Peyer's patch (tissue), 4 donors: Measurements from ENCODE around the gene ATP6V1G1.

Source experiments
- POLR2A ChIP-seq, 2 donors: fragments of 450-650 bp; IDR thresholded peaks; one replicate each; pipeline ENCODE4 v1.5.1; 2017; ENCODE audit warnings: antibody characterized with exemption in 2 of 2, mild to moderate bottlenecking in 2 of 2, moderate library complexity in 2 of 2
- TF ChIP-seq, protein P1 (sequence below), 6 experiments: fragments of 450-650 bp in 4 of 6; fragments of 200-600 bp in 2 of 6; sonication (generic) in 1 of 6; IDR thresholded peaks; one replicate each; pipeline ENCODE4 v1.5.1; 2017 to 2019; ENCODE audit warnings: antibody characterized with exemption in 6 of 6, mild to moderate bottlenecking in 3 of 6, moderate library complexity in 1 of 6

DNA sequence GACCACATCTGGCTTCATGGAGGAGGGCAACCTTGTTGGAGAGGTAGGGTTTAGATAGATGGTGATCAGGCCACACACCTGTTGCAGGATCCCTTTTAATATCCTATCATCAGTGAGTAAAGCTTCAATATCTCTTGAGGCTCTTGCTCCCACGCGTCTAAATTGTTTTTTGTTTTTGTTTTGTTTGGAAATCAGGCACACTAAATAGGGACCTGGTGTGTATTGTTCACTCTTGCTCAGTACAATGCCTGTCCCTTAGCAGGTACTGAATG is 20.9 kb downstream of the ATP6V1G1 start:
- TF ChIP-seq, protein P1, sequence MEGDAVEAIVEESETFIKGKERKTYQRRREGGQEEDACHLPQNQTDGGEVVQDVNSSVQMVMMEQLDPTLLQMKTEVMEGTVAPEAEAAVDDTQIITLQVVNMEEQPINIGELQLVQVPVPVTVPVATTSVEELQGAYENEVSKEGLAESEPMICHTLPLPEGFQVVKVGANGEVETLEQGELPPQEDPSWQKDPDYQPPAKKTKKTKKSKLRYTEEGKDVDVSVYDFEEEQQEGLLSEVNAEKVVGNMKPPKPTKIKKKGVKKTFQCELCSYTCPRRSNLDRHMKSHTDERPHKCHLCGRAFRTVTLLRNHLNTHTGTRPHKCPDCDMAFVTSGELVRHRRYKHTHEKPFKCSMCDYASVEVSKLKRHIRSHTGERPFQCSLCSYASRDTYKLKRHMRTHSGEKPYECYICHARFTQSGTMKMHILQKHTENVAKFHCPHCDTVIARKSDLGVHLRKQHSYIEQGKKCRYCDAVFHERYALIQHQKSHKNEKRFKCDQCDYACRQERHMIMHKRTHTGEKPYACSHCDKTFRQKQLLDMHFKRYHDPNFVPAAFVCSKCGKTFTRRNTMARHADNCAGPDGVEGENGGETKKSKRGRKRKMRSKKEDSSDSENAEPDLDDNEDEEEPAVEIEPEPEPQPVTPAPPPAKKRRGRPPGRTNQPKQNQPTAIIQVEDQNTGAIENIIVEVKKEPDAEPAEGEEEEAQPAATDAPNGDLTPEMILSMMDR (IDR thresholded peaks at IDR 0.05), result no peak
- no peak for TF ChIP-seq POLR2A (IDR thresholded peaks at IDR 0.05)
